HCT116 (cell line): Measurements from ENCODE around the gene DCAF4. TPM values are rescaled to one million over a fixed set of nuclear protein-coding genes. Genes with fewer than 3 reads are reported as not detected.

ENCODE experiments used
- ATAC-seq: fragments of 200-7000 bp; cut with Tn5 transposase; 2 replicates; pipeline ENCODE4 v1.9.1; 2020; ENCODE audit warnings: mild to moderate bottlenecking, moderate library complexity
- BruUV-seq: library from RNA; stranded (reverse); fragments of 400-500 nt; replicated peaks from 2 replicates; lab custom pipeline; 2021; lab: Mats Ljungman, UMichigan
- CTCF ChIA-PET: fragments of 300-600 bp; sonication (Branson Sonifier 250); formaldehyde crosslinking; loops from one replicate; lab custom pipeline; 2021; ENCODE audit warnings: antibody characterized with exemption; lab: Charles Lee
- POLR2A ChIA-PET: fragments of 300-600, 350-600 bp; sonication (Branson Sonifier 250); formaldehyde crosslinking; loops from one replicate; lab custom pipeline; 2021; ENCODE audit warnings: antibody characterized with exemption; lab: Charles Lee
- RAD21 ChIA-PET, 2 experiments: fragments of 300-600 bp; sonication (Branson Sonifier 250); formaldehyde crosslinking; loops; one replicate each; lab custom pipeline; 2023; ENCODE audit warnings: low total read pairs in 2 of 2; ENCODE audit not compliant: uncharacterized antibody in 2 of 2, unreplicated experiment in 2 of 2, low non-redundant PET in 1 of 2; lab: Charles Lee
- DNase-seq: peaks from one replicate; pipeline ENCODE4 v3.0.0-alpha.2; 2010; ENCODE audit warnings: low read depth, low spot score
- H2AFZ ChIP-seq: fragments of 200-600 bp; shearing (Covaris generic), sonication (generic); 2 replicates; pipeline ENCODE4 v1.6.1; 2017; ENCODE audit warnings: low read depth, mixed run types, mixed read lengths, antibody characterized with exemption, low read length; ENCODE audit not compliant: poor library complexity, severe bottlenecking
- H3K27ac ChIP-seq: 2 replicates; pipeline ENCODE4 v1.5.1; 2012; ENCODE audit warnings: low read depth, low read length
- H3K27me3 ChIP-seq: fragments of 200-600 bp; sonication (generic); 2 replicates; pipeline ENCODE4 v1.6.1; 2016; ENCODE audit warnings: mixed run types, low read length, mixed read lengths; ENCODE audit not compliant: insufficient read depth
- H3K36me3 ChIP-seq, 2 experiments: fragments of 200-500 bp in 1 of 2; fragments of 200-600 bp in 1 of 2; sonication (Bioruptor generic) in 1 of 2; sonication (generic) in 1 of 2; 2 replicates each; pipeline versions ENCODE4 v1.5.1 to v1.6.1; 2014 to 2016; ENCODE audit warnings: low read length in 2 of 2, inconsistent platforms in 1 of 2, mixed read lengths in 1 of 2, mixed run types in 1 of 2; ENCODE audit not compliant: insufficient read depth in 2 of 2, control insufficient read depth in 1 of 2
- H3K4me1 ChIP-seq, 2 experiments: fragments of 200-600 bp in 1 of 2; sonication (generic) in 1 of 2; 2 replicates each; pipeline versions ENCODE4 v1.5.1 to v1.6.1; 2012 to 2017; ENCODE audit warnings: low read length in 2 of 2, inconsistent platforms in 1 of 2, mild to moderate bottlenecking in 1 of 2, mixed read lengths in 1 of 2, mixed run types in 1 of 2, moderate library complexity in 1 of 2; ENCODE audit not compliant: insufficient read depth in 2 of 2, control insufficient read depth in 1 of 2
- H3K4me2 ChIP-seq: fragments of 200-600 bp; sonication (generic); 2 replicates; pipeline ENCODE4 v1.6.1; 2017; ENCODE audit warnings: mixed run types, low read length, mixed read lengths
- H3K4me3 ChIP-seq, 2 experiments: fragments of 200-600 bp in 1 of 2; sonication (generic) in 1 of 2; replicated peaks in 1 of 2; 2 replicates each; pipeline ENCODE4 v1.5.1; 2011 to 2016; ENCODE audit warnings: low read length in 2 of 2, control low read depth in 1 of 2, low read depth in 1 of 2, mild to moderate bottlenecking in 1 of 2, mixed read lengths in 1 of 2, mixed run types in 1 of 2
- H3K79me2 ChIP-seq: fragments of 200-600 bp; sonication (generic); 2 replicates; pipeline ENCODE4 v1.6.1; 2017; ENCODE audit warnings: mild to moderate bottlenecking, mixed run types, low read length, moderate library complexity, mixed read lengths; ENCODE audit not compliant: insufficient read depth
- H3K9ac ChIP-seq: fragments of 200-600 bp; sonication (generic); 2 replicates; pipeline ENCODE4 v1.6.1; 2016; ENCODE audit warnings: low read length, mixed read lengths
- H3K9me2 ChIP-seq: fragments of 200-600 bp; sonication (generic), shearing (Covaris generic); 2 replicates; pipeline ENCODE4 v1.6.1; 2017; ENCODE audit warnings: mixed run types, mild to moderate bottlenecking, moderate library complexity; ENCODE audit not compliant: insufficient read depth
- H3K9me3 ChIP-seq, 2 experiments: fragments of 200-500 bp in 1 of 2; fragments of 200-600 bp in 1 of 2; sonication (Bioruptor generic) in 1 of 2; sonication (generic) in 1 of 2; 2 replicates each; pipeline ENCODE4 v1.6.1; 2014 to 2017; ENCODE audit warnings: low read length in 2 of 2, mixed read lengths in 2 of 2, inconsistent platforms in 1 of 2, low read depth in 1 of 2, mild to moderate bottlenecking in 1 of 2, mixed run types in 1 of 2, moderate library complexity in 1 of 2; ENCODE audit not compliant: control insufficient read depth in 1 of 2, insufficient read depth in 1 of 2
- H4K20me1 ChIP-seq: fragments of 200-600 bp; sonication (generic), shearing (Covaris generic); 2 replicates; pipeline ENCODE4 v1.6.1; 2017; ENCODE audit warnings: mixed run types, mild to moderate bottlenecking, moderate library complexity; ENCODE audit not compliant: insufficient read depth
- EZH2 ChIP-seq: fragments of 200-600 bp; sonication (generic); IDR thresholded peaks from 2 replicates; pipeline ENCODE4 v1.6.1; 2017; ENCODE audit warnings: antibody characterized with exemption, mixed run types
- EZH2phosphoT487 ChIP-seq: fragments of 200-600 bp; IDR thresholded peaks from 2 replicates; pipeline ENCODE4 v1.6.1; 2018; ENCODE audit warnings: antibody characterized with exemption, borderline replicate concordance
- FOSL1 ChIP-seq: IDR thresholded peaks from 2 replicates; pipeline ENCODE4 v1.6.1; 2012; ENCODE audit warnings: low read depth
- POLR2A ChIP-seq: IDR thresholded peaks from 2 replicates; pipeline ENCODE4 v1.7.0; 2011; ENCODE audit warnings: borderline replicate concordance; ENCODE audit not compliant: insufficient read depth, insufficient read length; ENCODE audit errors: extremely low read depth
- RAD21 ChIP-seq: IDR thresholded peaks from 2 replicates; pipeline ENCODE4 v1.6.1; 2012; ENCODE audit warnings: low read depth, mild to moderate bottlenecking
- TCF7L2 ChIP-seq: IDR thresholded peaks from 2 replicates; pipeline ENCODE4 v1.7.0; 2011; ENCODE audit warnings: borderline replicate concordance, inconsistent platforms; ENCODE audit not compliant: insufficient read depth, insufficient read length; ENCODE audit errors: extremely low read depth
- YY1 ChIP-seq: IDR thresholded peaks from 2 replicates; pipeline ENCODE4 v1.6.1; 2011; ENCODE audit warnings: low read length, low read depth, moderate library complexity, mild to moderate bottlenecking; ENCODE audit not compliant: insufficient replicate concordance; ENCODE audit errors: extremely low read depth
- intact Hi-C: fragments of 100-400 bp; cut with micrococcal nuclease; formaldehyde crosslinking; loops from 2 replicates; pipeline ENCODE4 v1.10.0; 2022
- total RNA-seq: library from RNA; stranded (reverse); gene quantifications from one replicate; pipeline ENCODE4 v1.2.1, GENCODE V29; 2021; ENCODE audit not compliant: unreplicated experiment
- TF ChIP-seq, protein P1 (sequence below): IDR thresholded peaks from 2 replicates; pipeline ENCODE4 v1.6.1; 2011; ENCODE audit warnings: mild to moderate bottlenecking, low read length, moderate library complexity; ENCODE audit not compliant: insufficient replicate concordance; ENCODE audit errors: extremely low read depth
- TF ChIP-seq, protein P2 (sequence below): IDR thresholded peaks from 2 replicates; pipeline ENCODE4 v1.6.1; 2012; ENCODE audit warnings: low read depth

The DCAF4 gene
- total RNA-seq, 1 experiment from 2014 or later, result 19.3 TPM

DNA sequence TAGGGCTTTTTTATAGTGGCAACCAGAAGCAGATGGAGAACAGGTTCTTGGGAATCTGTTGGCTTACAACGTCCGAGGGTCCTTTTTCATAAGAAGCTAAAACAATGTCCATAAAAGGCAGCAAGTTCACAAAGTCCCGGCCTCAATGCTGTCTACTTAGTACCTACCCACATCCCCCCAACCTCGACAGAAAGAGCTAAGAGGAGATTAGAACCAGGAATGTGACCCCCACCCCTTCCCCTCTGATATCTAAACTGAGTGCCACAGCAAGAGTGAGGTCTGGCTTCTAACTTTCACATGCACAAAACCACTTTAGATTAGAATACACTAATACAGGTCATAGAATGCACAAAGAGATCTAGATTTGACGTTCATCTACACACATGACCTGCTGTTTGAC, 36.9 kb upstream of the DCAF4 start:
- Histone ChIP-seq H3K27me3 (peaks cover 12% of the 10 kb centered on the region; the same call in 1 of the 2 replicates), H3K36me3 (no peaks in the 10 kb centered on the region), H3K79me2 (no peaks in the 10 kb centered on the region), H4K20me1 (no peaks in the 10 kb centered on the region), H3K9me3 (no peaks in the 10 kb centered on the region), H2AFZ (no peak overlapping the region), H3K4me3 (no peak overlapping the region), H3K9ac (no peak overlapping the region), H3K27ac (no peak overlapping the region), H3K4me1 (peaks cover 0 to 11% of the 10 kb centered on the region in 2 experiments; a peak in 2 of 4 replicates), H3K4me2 (no peak overlapping the region), H3K9me2 (no peaks in the 10 kb centered on the region)
- no peak for ATAC-seq
- ChIA-PET POLR2A (no interaction called here), RAD21 (no interaction called here), CTCF (no interaction called here)
- intact Hi-C loops, result no loop called here
- no TSS peak for BruUV-seq
- DNase-seq, result no peak
- no peak for TF ChIP-seq TCF7L2
- no peak for TF ChIP-seq FOSL1
- TF ChIP-seq, protein P1, sequence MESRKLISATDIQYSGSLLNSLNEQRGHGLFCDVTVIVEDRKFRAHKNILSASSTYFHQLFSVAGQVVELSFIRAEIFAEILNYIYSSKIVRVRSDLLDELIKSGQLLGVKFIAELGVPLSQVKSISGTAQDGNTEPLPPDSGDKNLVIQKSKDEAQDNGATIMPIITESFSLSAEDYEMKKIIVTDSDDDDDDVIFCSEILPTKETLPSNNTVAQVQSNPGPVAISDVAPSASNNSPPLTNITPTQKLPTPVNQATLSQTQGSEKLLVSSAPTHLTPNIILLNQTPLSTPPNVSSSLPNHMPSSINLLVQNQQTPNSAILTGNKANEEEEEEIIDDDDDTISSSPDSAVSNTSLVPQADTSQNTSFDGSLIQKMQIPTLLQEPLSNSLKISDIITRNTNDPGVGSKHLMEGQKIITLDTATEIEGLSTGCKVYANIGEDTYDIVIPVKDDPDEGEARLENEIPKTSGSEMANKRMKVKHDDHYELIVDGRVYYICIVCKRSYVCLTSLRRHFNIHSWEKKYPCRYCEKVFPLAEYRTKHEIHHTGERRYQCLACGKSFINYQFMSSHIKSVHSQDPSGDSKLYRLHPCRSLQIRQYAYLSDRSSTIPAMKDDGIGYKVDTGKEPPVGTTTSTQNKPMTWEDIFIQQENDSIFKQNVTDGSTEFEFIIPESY, result no peak
- TF ChIP-seq POLR2A, result no peak
- TF ChIP-seq EZH2, result no peak
- TF ChIP-seq RAD21, result no peak
- TF ChIP-seq, protein P2, sequence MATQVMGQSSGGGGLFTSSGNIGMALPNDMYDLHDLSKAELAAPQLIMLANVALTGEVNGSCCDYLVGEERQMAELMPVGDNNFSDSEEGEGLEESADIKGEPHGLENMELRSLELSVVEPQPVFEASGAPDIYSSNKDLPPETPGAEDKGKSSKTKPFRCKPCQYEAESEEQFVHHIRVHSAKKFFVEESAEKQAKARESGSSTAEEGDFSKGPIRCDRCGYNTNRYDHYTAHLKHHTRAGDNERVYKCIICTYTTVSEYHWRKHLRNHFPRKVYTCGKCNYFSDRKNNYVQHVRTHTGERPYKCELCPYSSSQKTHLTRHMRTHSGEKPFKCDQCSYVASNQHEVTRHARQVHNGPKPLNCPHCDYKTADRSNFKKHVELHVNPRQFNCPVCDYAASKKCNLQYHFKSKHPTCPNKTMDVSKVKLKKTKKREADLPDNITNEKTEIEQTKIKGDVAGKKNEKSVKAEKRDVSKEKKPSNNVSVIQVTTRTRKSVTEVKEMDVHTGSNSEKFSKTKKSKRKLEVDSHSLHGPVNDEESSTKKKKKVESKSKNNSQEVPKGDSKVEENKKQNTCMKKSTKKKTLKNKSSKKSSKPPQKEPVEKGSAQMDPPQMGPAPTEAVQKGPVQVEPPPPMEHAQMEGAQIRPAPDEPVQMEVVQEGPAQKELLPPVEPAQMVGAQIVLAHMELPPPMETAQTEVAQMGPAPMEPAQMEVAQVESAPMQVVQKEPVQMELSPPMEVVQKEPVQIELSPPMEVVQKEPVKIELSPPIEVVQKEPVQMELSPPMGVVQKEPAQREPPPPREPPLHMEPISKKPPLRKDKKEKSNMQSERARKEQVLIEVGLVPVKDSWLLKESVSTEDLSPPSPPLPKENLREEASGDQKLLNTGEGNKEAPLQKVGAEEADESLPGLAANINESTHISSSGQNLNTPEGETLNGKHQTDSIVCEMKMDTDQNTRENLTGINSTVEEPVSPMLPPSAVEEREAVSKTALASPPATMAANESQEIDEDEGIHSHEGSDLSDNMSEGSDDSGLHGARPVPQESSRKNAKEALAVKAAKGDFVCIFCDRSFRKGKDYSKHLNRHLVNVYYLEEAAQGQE, result no peak
- no peak for TF ChIP-seq EZH2phosphoT487
- TF ChIP-seq YY1, result no peak
